IMR-90 (cell line): ENCODE measurements around the gene CHN1. TPM values are rescaled to one million over a fixed set of nuclear protein-coding genes. Genes with fewer than 3 reads are reported as not detected.

Source experiments
- ATAC-seq: fragments of 200-7000 bp; cut with Tn5 transposase; 2 replicates; pipeline ENCODE4 v1.9.1; 2020; ENCODE audit warnings: low read depth, mild to moderate bottlenecking, moderate library complexity
- BruUV-seq: library from RNA; stranded (reverse); fragments of 400-500 nt; replicated peaks from 2 replicates; lab custom pipeline; 2021; lab: Mats Ljungman, UMichigan
- CTCF ChIA-PET: fragments of 300-600 bp; formaldehyde crosslinking; extraction: SDS; loops from one replicate; lab custom pipeline; 2021; ENCODE audit warnings: antibody characterized with exemption; lab: Yijun Ruan, JAX
- POLR2A ChIA-PET: fragments of 300-600 bp; sonication (Branson Sonifier 250); formaldehyde crosslinking; loops from one replicate; lab custom pipeline; 2022; ENCODE audit warnings: antibody characterized with exemption; ENCODE audit not compliant: unreplicated experiment; lab: Charles Lee
- DNase-seq: peaks from one replicate; pipeline ENCODE4 v3.0.0; 2013
- H2AFZ ChIP-seq: replicated peaks from 2 replicates; pipeline ENCODE3; 2013; ENCODE audit warnings: low read length, mild to moderate bottlenecking; ENCODE audit not compliant: poor library complexity
- H2AK5ac ChIP-seq: 2 replicates; pipeline ENCODE4 v1.6.1; 2013; ENCODE audit warnings: low read depth, low read length, inconsistent platforms
- H2AK9ac ChIP-seq: replicated peaks from 2 replicates; pipeline ENCODE3; 2013; ENCODE audit warnings: mild to moderate bottlenecking, low read depth, low read length, moderate library complexity; ENCODE audit not compliant: poor library complexity
- H2BK120ac ChIP-seq: 2 replicates; pipeline ENCODE4 v1.6.1; 2013; ENCODE audit warnings: low read depth, low read length, inconsistent platforms
- H2BK15ac ChIP-seq: 3 replicates; pipeline ENCODE4 v1.6.1; 2013; ENCODE audit warnings: low read depth, low read length, inconsistent platforms
- H2BK20ac ChIP-seq: 2 replicates; pipeline ENCODE4 v1.6.1; 2013; ENCODE audit warnings: low read depth, mild to moderate bottlenecking, inconsistent platforms, low read length, moderate library complexity
- H2BK5ac ChIP-seq: 2 replicates; pipeline ENCODE4 v1.6.1; 2013; ENCODE audit warnings: mild to moderate bottlenecking, low read depth, low read length, inconsistent platforms; ENCODE audit not compliant: poor library complexity, severe bottlenecking
- H3K14ac ChIP-seq: replicated peaks from 2 replicates; pipeline ENCODE4 v1.6.1; 2013; ENCODE audit warnings: low read depth, low read length, inconsistent platforms
- H3K18ac ChIP-seq: 2 replicates; pipeline ENCODE4 v1.6.1; 2013; ENCODE audit warnings: low read depth, low read length, control low read depth
- H3K23ac ChIP-seq: 2 replicates; pipeline ENCODE4 v1.6.1; 2013; ENCODE audit warnings: low read depth, low read length, inconsistent platforms
- H3K27ac ChIP-seq: 2 replicates; pipeline ENCODE4 v1.5.1; 2013; ENCODE audit warnings: mild to moderate bottlenecking, control low read depth, low read length; ENCODE audit not compliant: insufficient read depth
- H3K27me3 ChIP-seq: 2 replicates; pipeline ENCODE4 v1.6.1; 2013; ENCODE audit warnings: low read length; ENCODE audit not compliant: control insufficient read depth, insufficient read depth
- H3K36me3 ChIP-seq: 2 replicates; pipeline ENCODE4 v1.6.1; 2013; ENCODE audit warnings: low read length, mixed read lengths; ENCODE audit not compliant: control insufficient read depth, insufficient read depth
- H3K4ac ChIP-seq: 2 replicates; pipeline ENCODE4 v1.6.1; 2013; ENCODE audit warnings: low read depth, low read length, inconsistent platforms
- H3K4me1 ChIP-seq: 2 replicates; pipeline ENCODE4 v1.6.1; 2013; ENCODE audit warnings: low read length, mixed read lengths; ENCODE audit not compliant: control insufficient read depth, insufficient read depth
- H3K4me2 ChIP-seq: 2 replicates; pipeline ENCODE4 v1.6.1; 2013; ENCODE audit warnings: low read depth, mild to moderate bottlenecking, control low read depth, low read length, moderate library complexity
- H3K4me3 ChIP-seq: 2 replicates; pipeline ENCODE4 v1.5.1; 2013; ENCODE audit warnings: low read depth, mild to moderate bottlenecking, control low read depth, low read length, moderate library complexity; ENCODE audit not compliant: insufficient read depth
- H3K56ac ChIP-seq: 2 replicates; pipeline ENCODE4 v1.6.1; 2013; ENCODE audit warnings: low read length, inconsistent platforms; ENCODE audit not compliant: insufficient read depth; ENCODE audit errors: extremely low read depth
- H3K79me1 ChIP-seq, 2 experiments: 2 replicates each; pipeline ENCODE4 v1.6.1; 2013; ENCODE audit warnings: low read length in 2 of 2, inconsistent platforms in 1 of 2, low read depth in 1 of 2
- H3K9ac ChIP-seq: 2 replicates; pipeline ENCODE4 v1.6.1; 2013; ENCODE audit warnings: low read depth, low read length, control low read depth
- H3K9me1 ChIP-seq: 2 replicates; pipeline ENCODE4 v1.6.1; 2013; ENCODE audit warnings: low read length, inconsistent platforms; ENCODE audit not compliant: insufficient read depth
- H3K9me3 ChIP-seq: 2 replicates; pipeline ENCODE4 v1.6.1; 2013; ENCODE audit warnings: low read length; ENCODE audit not compliant: control insufficient read depth, insufficient read depth
- H4K20me1 ChIP-seq: 2 replicates; pipeline ENCODE4 v1.6.1; 2013; ENCODE audit warnings: low read length, inconsistent platforms; ENCODE audit not compliant: insufficient read depth
- H4K5ac ChIP-seq: 2 replicates; pipeline ENCODE4 v1.6.1; 2013; ENCODE audit warnings: mild to moderate bottlenecking, low read depth, low read length, control low read depth
- H4K8ac ChIP-seq, 2 experiments: 2 replicates each; pipeline ENCODE4 v1.6.1; 2013; ENCODE audit warnings: low read depth in 2 of 2, low read length in 2 of 2, control low read depth in 1 of 2, inconsistent platforms in 1 of 2
- H4K91ac ChIP-seq: 2 replicates; pipeline ENCODE4 v1.6.1; 2013; ENCODE audit warnings: low read depth, low read length, inconsistent platforms; ENCODE audit not compliant: insufficient read depth
- BHLHE40 ChIP-seq: fragments of 150-350 bp; IDR thresholded peaks from 2 replicates; pipeline ENCODE4 v1.6.1; 2016; ENCODE audit warnings: mild to moderate bottlenecking, low read depth, low read length
- CEBPB ChIP-seq: IDR thresholded peaks from 2 replicates; pipeline ENCODE4 v1.6.1; 2012; ENCODE audit warnings: low read depth, low read length, improper control_type of control experiment
- CHD1 ChIP-seq: IDR thresholded peaks from 2 replicates; pipeline ENCODE4 v1.6.1; 2012; ENCODE audit warnings: low read depth, low read length, improper control_type of control experiment
- FOS ChIP-seq: fragments of 150-350 bp; IDR thresholded peaks from 2 replicates; pipeline ENCODE4 v1.6.1; 2016; ENCODE audit warnings: low read depth, low read length
- MAFK ChIP-seq: IDR thresholded peaks from 2 replicates; pipeline ENCODE4 v1.6.1; 2012; ENCODE audit warnings: low read depth, low read length, improper control_type of control experiment
- MAZ ChIP-seq: IDR thresholded peaks from 2 replicates; pipeline ENCODE4 v1.6.1; 2012; ENCODE audit warnings: low read depth, mild to moderate bottlenecking, low read length, improper control_type of control experiment, moderate library complexity, borderline replicate concordance
- MXI1 ChIP-seq: IDR thresholded peaks from 2 replicates; pipeline ENCODE4 v1.6.1; 2012; ENCODE audit warnings: low read depth, mild to moderate bottlenecking, low read length, moderate library complexity, borderline replicate concordance
- NFE2L2 ChIP-seq: fragments of 150-350 bp; IDR thresholded peaks from 2 replicates; pipeline ENCODE4 v1.6.1; 2016; ENCODE audit warnings: low read depth, mild to moderate bottlenecking, low read length
- POLR2A ChIP-seq: IDR thresholded peaks from 2 replicates; pipeline ENCODE4 v1.6.1; 2012; ENCODE audit warnings: mild to moderate bottlenecking, low read depth, low read length
- RAD21 ChIP-seq: IDR thresholded peaks from 2 replicates; pipeline ENCODE4 v1.6.1; 2012; ENCODE audit warnings: low read length, improper control_type of control experiment
- RCOR1 ChIP-seq: IDR thresholded peaks from 2 replicates; pipeline ENCODE4 v1.6.1; 2012; ENCODE audit warnings: mild to moderate bottlenecking, low read length, improper control_type of control experiment; ENCODE audit not compliant: insufficient replicate concordance
- WGBS, 2 experiments: methylation state at CpG; one replicate each; pipeline versions ENCODE4 v1.1.5 to v1.1.7; 2013; ENCODE audit warnings: missing lambda C conversion rate in 2 of 2; ENCODE audit not compliant: insufficient read length in 1 of 2; ENCODE audit errors: extremely low coverage in 2 of 2; 5-methylcytosine and 5-hydroxymethylcytosine counted together
- dilution Hi-C: fragments of 300-500 bp; cut with HindIII; formaldehyde crosslinking; loops from one replicate; pipeline ENCODE4 v1.14.3; 2018; ENCODE audit warnings: low sequenced_read_pairs; ENCODE audit not compliant: unreplicated experiment
- in situ Hi-C: fragments of 300-500 bp; cut with MboI; formaldehyde crosslinking; loops from 3 replicates; pipeline ENCODE4 v1.14.3; 2019; ENCODE audit warnings: low sequenced_read_pairs, inconsistent platforms, mixed read lengths
- intact Hi-C: fragments of 100-400 bp; cut with micrococcal nuclease; formaldehyde crosslinking; loops from 2 replicates; pipeline ENCODE4 v1.10.0; 2022
- polyA plus RNA-seq, 3 experiments: library from polyadenylated mRNA; depleted of rRNA; stranded (reverse); fragments of >200 nt; gene quantifications; 2 replicates each; pipeline ENCODE4 v1.2.3, GENCODE V29; 2012; ENCODE audit warnings: low replicate concordance in 1 of 3
- total RNA-seq: library from RNA; depleted of rRNA; stranded (reverse); fragments of >200 nt; gene quantifications from 2 replicates; pipeline ENCODE4 v1.2.3, GENCODE V29; 2012
- TF ChIP-seq, protein P1 (sequence below): fragments of 150-350 bp; IDR thresholded peaks from 2 replicates; pipeline ENCODE4 v1.6.1; 2016; ENCODE audit warnings: low read depth, mild to moderate bottlenecking, low read length, moderate library complexity, borderline replicate concordance
- TF ChIP-seq, protein P2 (sequence below): fragments of 150-350 bp; IDR thresholded peaks from 2 replicates; pipeline ENCODE4 v1.6.1; 2017; ENCODE audit warnings: mild to moderate bottlenecking, antibody characterized with exemption, low read length, low read depth
- TF ChIP-seq, protein P3 (sequence below): conservative IDR thresholded peaks from 2 replicates; pipeline ENCODE4 v1.5.1; 2012; ENCODE audit warnings: mild to moderate bottlenecking, low read depth, low read length, improper control_type of control experiment

CHN1 gene
- total and polyA plus RNA-seq, 2 of the 4 experiments (the other 2 are of a cell fraction): 58.4 to 66.9 TPM

DNA sequence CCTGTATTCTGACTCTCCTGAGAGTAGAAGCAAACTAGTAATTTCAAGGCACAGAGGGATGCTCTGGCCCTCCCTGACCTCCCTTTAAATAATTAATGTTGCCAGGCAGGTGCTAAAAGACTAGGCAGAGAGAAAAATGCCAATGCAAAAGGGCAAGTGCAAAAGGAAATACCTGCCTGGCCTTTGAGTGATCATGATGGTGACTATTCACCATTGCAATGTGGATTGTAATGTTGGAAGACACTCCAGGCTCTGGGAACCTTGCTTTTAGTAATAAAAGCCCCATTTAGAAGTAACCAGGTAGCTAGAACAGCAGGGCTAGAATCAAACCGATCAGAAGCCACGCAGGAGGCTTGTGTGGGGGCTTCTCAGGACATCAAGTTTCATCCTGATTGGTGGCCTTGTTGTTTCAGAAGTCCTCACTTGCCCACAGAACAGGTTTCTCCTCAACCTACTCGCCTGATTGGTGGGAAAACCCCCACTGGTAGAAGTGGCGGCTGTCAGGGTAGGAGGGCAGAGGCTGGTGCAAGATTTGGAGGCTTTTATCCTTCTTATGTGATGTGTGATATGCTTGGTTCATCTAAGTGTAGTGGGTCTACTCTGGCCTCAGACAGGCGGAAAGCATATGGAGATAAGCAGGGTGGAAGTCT, 224.9 kb downstream of the CHN1 start:
- Histone ChIP-seq H4K20me1 (no peaks in the 10 kb centered on the region), H3K27ac (no peak overlapping the region), H3K4me1 (peaks cover 42% of the 10 kb centered on the region), H2BK120ac (peak overlapping the region; percentile 97), H2BK15ac (peak overlapping the region; percentile 78; the same call in 2 of the 3 replicates), H3K4me3 (no peak overlapping the region), H3K9me1 (peaks cover 47% of the 10 kb centered on the region), H2AK5ac (peak overlapping the region; percentile 32), H3K36me3 (no peaks in the 10 kb centered on the region), H3K14ac (peak overlapping the region; percentile 83), H2BK20ac (peak overlapping the region; percentile 94), H2BK5ac (peak overlapping the region; percentile 74), H4K5ac (peak overlapping the region; percentile 78; the same call in 1 of the 2 replicates), H3K9me3 (no peaks in the 10 kb centered on the region), H3K23ac (peak overlapping the region; percentile 78), H4K8ac (peak overlapping the region; percentile 70 to 91), H2AFZ (no peak overlapping the region), H3K4me2 (no peak overlapping the region), H4K91ac (peak overlapping the region; percentile 96), H2AK9ac (peak overlapping the region; percentile 73), H3K9ac (no peak overlapping the region), H3K18ac (peak overlapping the region; percentile 93; the same call in 1 of the 2 replicates), H3K27me3 (no peaks in the 10 kb centered on the region), H3K4ac (peak overlapping the region; percentile 98), H3K79me1 (peaks cover 0 to 14% of the 10 kb centered on the region in 2 experiments; a peak in 2 of 4 replicates), H3K56ac (peak overlapping the region; percentile 53; the same call in 1 of the 2 replicates)
- 100% methylated on average over 1 of the region's 5 CpGs; no CpG with 5 or more reads in 1 of the 2 experiments for WGBS, 2 experiments
- no TSS peak for BruUV-seq
- intact Hi-C loops: no loop called here
- dilution Hi-C loops: no loop called here
- TF ChIP-seq, protein P1, sequence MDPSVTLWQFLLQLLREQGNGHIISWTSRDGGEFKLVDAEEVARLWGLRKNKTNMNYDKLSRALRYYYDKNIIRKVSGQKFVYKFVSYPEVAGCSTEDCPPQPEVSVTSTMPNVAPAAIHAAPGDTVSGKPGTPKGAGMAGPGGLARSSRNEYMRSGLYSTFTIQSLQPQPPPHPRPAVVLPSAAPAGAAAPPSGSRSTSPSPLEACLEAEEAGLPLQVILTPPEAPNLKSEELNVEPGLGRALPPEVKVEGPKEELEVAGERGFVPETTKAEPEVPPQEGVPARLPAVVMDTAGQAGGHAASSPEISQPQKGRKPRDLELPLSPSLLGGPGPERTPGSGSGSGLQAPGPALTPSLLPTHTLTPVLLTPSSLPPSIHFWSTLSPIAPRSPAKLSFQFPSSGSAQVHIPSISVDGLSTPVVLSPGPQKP: no peak
- no peak for TF ChIP-seq MAZ
- TF ChIP-seq POLR2A: no peak
- TF ChIP-seq, protein P2, sequence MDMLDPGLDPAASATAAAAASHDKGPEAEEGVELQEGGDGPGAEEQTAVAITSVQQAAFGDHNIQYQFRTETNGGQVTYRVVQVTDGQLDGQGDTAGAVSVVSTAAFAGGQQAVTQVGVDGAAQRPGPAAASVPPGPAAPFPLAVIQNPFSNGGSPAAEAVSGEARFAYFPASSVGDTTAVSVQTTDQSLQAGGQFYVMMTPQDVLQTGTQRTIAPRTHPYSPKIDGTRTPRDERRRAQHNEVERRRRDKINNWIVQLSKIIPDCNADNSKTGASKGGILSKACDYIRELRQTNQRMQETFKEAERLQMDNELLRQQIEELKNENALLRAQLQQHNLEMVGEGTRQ: no peak
- no peak for TF ChIP-seq CEBPB
- TF ChIP-seq MXI1: no peak
- TF ChIP-seq RCOR1: no peak
- no peak for TF ChIP-seq NFE2L2
- TF ChIP-seq MAFK: no peak
- TF ChIP-seq, protein P3, sequence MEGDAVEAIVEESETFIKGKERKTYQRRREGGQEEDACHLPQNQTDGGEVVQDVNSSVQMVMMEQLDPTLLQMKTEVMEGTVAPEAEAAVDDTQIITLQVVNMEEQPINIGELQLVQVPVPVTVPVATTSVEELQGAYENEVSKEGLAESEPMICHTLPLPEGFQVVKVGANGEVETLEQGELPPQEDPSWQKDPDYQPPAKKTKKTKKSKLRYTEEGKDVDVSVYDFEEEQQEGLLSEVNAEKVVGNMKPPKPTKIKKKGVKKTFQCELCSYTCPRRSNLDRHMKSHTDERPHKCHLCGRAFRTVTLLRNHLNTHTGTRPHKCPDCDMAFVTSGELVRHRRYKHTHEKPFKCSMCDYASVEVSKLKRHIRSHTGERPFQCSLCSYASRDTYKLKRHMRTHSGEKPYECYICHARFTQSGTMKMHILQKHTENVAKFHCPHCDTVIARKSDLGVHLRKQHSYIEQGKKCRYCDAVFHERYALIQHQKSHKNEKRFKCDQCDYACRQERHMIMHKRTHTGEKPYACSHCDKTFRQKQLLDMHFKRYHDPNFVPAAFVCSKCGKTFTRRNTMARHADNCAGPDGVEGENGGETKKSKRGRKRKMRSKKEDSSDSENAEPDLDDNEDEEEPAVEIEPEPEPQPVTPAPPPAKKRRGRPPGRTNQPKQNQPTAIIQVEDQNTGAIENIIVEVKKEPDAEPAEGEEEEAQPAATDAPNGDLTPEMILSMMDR: no peak
- TF ChIP-seq CHD1: no peak
- TF ChIP-seq BHLHE40: no peak
- TF ChIP-seq FOS: no peak
- no peak for TF ChIP-seq RAD21
- ChIA-PET CTCF (interaction anchor here (0.6 to 0.9 kb wide), 2 partner anchors 32 to 142 kb away, joined by 3 to 4 read pairs; no protein-coding TSS in a partner anchor), POLR2A (no interaction called here)
- DNase-seq (peak; percentile 25), ATAC-seq (no peak)
- in situ Hi-C loops: no loop called here
